Measurements from ENCODE around the gene TMEM158.

The TMEM158 gene

DNA sequence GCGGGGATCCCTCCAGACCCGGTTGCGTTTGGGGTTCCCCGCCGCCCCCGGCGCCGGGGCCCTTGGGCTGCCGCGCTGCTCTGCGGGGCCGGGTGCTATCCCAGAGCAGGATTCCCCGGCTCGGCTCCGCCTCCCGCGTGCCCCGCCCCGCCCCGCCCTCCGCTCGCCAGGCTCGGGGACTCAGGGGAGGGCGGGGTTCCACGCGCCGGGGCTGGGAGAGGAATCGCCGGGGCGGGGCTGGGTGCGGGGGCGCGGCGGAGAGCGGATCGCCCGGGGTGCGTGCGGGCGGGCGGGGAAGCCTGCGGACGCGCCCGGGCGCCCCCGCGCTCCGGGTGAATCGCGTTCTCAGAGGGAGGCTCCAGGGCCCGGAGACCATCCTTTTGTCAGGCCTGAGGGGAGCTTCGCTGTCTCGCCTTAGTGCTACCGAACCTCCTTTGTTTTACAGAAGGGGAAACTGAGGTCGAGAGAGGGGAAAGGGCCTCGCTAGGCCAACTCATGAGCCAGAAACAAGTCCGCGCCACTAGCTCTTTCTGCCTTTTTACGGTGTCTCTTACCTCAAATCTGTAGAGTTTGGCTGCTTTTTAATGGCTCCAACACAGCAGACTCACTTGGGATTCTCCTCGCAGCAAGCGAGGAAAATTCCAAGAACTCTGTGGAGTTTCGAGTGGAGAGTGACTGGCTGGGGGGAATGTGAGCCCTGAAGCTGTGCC is at the start of gene TMEM158:
Gene TMEM158 (minus strand): TSS at position 82 of the 710 bp plus-strand sequence. CDS start 260 bp downstream, outside the sequence.
- peak; percentile 67 to 79 for DNase-seq (ENCODE audit: low read depth in 2 of 2)

DNA sequence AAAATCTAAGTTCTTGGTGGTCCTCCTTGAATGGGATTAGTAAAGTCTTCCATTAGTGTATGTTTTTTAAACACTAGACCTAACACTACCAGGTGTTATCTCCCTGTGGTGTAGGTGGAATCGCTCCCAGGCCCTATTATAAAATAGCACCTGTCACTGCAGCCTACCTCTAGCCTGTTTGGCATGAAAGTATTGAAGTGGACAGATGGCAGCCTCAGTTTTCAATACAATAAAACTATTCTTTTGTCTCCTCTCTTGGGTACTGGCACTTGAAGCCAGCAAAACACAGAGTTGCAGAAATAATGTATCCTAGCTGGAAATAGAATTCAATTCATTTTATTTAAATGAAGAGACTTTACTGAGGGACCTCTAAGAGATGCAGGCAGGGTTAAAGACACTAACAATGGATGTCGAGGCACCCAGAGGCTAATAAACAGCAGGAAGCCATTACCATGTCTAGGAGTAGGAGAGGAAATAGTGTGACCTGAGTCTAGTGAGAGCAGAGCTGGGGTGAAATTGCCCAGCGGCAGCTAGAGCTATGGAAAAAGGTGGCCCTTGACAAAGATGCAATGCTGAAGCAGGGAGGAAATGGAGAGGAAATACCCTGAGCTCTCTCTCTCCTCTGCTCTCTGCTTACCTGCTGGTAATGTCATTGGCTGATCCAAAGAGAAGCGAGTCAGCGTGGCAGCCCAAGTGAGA is 49.1 kb upstream of the TMEM158 start:
- DNase-seq (ENCODE audit: low read depth in 2 of 2) = no peak

DNA sequence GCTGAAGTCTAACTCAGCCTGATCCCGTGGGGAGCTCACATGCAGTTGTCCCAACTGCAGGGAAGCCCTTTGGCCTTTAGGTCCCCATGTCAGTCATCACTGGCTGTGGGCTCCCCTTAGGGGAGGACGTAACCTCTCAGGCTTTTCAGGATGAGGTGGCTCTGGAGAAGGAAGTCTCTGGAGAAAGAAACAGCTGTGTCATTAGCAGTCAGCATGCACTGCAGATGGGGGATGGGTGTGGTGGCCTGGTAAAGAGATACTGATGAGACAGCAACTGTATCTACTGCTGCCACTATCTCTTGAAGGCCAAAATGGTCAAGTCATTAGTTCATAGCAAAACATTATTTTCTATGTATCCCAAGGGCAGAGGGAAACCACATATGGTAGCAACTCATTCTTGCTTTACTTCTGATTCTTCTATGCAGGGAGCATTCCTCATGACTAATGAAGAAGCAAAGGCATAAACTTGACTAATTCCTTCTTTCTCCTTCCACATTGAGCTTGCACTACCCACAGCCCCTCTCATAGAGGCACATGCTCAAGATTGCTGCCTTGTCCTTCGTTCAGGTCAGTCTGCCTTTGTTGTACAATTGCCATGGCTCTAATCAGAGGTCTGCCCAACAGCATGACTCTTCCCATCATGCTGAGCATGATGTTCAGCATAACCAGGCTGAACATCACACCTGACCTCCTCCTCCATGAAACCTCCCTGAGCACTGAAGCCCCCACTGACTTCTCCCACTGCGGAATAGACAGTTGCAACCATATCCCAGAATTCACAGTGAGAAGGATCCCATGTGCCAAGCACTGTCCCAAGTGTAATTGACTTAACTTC is 47.8 kb upstream of the TMEM158 start:
- no peak for DNase-seq (ENCODE audit: low read depth in 2 of 2)

DNA sequence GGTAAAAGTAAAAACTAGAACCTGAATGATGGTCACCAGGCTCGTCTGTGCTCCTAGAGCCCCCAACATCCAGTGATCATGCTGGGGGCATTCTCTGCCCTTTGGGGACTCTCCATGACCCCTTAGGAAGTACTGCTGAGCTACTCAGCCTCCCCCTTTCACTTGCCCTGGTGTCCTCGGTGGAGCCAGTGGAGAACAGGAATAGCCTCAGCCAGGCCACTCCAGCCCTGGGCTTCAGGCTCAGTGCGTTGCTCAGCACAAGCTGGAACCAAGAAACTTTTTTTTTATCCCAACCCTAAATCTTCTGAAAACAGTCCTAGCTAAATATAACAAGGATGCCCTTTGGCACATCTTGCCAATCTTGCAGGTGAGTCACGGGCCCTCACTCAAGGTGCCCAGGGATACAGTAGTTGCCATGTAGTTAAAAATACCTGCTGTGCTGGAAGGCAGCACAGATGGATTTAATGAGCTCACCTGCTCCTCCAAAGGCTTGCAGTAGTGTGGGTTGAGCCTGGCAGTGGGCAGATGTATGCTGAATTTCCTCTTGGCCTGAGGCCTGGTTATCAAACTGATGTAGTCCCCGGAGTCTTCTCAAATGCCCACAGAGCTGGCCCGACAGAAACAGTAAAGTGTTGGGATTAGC is 46.9 kb upstream of the TMEM158 start:
- DNase-seq (ENCODE audit: low read depth in 2 of 2) = no peak

DNA sequence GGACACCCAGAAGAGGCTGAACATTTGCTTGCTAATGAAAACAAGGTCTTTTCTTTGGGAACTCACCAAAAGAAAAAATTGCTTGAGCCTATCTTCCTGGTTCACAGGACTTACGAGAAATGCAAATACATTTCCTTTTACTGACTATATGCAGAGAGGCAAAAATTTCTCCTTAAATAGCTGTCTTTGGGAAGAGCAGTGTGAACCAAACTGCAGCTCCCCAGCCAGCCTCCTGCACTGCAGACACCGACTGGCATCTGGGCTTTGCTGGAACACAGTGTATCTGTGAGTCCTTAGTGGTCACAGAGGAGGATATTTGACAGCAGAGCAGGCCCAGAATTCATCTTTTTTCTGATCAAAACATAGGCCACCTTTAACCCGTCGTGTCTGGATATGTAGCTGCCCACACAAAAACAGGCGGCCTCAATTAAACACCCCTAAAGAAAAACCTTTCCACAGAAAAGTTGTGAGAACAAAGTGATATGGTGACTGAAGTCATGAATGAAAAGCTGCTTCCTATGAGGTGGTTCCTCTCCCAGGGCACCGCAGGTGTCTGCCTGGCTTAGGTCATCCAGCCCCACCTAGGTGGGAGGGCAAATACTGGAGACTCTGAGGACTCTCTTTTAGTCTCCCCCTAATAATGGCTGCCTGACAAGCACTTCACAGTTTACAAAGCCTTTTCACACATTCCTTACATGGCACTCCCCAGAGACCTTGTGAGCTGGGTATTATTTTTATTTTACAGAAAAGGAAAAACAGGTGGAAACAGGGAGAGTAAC is 46.1 kb upstream of the TMEM158 start:
- DNase-seq (ENCODE audit: low read depth in 2 of 2) = no peak

DNA sequence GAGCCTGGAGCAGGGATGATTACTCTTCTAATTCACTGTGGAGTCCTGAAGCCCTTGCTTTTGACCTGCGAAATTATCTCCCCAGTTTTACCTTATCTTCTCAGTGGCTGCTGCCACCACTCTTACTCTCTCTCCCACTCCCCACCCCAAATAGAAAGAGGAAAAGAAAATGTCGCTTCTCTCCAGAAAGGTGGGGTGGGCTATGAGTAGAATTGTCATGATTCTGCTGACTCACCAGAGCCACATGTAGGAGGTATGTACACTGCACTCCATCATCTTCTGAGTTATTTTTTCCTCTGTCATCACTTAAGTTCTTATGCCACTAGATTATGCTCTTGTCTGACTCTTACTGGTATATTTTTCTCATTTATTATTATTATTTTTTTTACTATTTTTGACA is 43.9 kb upstream of the TMEM158 start:
- DNase-seq (ENCODE audit: low read depth in 2 of 2) = no peak

DNA sequence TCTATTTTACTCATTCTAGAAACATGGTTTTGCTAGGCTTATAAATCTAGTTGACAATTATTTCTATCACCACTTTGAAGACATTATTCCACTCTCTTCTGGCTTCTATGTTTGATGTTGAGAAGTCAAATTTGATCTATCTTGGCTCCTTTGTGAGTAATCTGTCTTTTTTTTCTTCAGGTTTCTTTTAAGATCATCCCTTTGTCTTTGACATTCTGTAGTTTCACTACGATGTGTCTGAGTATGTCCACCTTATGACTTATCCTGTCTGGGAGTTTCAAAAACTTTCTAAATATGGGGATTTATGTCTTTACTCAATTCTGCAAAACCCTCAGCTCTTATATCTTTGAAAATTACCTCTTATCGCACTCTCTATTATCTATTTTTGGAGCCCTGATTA is 41.0 kb upstream of the TMEM158 start:
- no peak for DNase-seq (ENCODE audit: low read depth in 2 of 2)

DNA sequence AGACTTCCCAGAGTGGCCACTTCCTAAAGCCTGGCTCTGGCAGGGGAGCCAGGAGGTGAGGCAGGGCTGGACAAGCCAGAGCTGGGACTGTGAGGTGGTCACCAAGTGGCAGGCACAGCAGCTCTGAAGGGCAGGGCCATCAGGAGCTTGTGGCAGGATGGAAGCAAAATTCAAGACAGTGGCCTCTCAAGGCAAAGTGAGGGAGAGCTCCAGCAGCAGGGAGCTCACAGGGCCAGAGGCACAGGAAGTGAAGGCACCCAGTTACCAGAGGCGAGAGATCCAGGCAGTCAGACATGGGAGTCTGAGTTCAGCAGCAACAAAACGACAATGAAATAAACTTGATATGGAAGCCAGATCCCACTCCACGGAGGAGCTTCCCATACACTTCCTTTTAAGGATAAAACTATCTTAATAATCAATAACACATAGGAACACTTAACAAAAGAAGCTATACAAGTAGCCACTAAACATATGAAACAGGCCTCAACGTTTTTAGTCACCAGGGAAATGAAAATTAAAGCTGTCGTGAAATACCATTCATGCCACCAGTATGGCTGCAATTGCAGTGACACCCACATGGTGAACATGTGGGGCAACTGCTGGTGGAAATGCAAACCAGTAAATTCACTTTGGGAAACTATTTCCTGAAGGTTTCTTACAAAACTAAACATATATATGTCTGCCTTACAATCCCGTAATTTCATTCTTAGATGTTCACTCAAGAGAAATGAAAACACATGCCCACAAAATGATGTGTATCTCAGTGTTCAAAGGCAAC is 35.4 kb upstream of the TMEM158 start:
- no peak for DNase-seq (ENCODE audit: low read depth in 2 of 2)

DNA sequence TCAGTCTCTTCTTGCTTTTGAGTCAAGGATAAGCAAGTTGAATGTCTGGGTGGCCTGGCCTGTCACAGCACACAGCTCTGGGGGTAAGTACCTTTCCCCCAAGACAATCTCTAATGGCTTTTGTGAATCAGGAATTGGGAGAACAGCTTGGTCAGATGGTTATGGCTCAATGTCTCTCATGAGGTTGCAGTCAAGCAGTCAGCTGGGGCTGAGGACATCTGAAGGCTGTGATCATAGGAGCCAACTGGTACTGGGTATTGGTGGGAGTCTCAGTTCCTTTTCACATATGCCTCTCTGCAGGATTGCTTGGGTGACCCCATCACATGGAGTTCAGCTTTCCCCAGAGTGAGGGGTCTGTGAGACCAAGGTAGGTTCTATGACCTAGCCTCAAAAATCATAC is 33.0 kb upstream of the TMEM158 start:
- DNase-seq (ENCODE audit: low read depth in 2 of 2) = no peak

DNA sequence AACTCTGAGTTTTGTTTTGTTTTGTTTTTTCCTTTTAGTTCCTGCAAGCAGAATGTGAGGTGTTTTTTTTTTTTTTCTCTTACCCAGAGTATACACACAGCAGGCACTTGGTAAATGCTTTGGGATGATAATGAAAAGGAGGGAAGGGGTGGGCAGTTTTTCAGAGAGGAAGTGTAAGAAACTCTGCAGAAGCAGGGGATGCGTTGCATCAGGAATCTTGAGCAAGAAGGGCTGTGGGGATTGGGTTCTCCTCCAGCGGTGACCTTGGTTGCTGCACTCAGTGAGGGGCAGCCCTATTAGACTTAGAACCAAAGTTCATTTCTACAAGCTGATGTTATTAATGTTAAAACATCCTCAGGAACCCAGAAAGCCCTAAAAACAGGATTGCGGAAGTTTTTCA is 32.2 kb upstream of the TMEM158 start:
- no peak for DNase-seq (ENCODE audit: low read depth in 2 of 2)

DNA sequence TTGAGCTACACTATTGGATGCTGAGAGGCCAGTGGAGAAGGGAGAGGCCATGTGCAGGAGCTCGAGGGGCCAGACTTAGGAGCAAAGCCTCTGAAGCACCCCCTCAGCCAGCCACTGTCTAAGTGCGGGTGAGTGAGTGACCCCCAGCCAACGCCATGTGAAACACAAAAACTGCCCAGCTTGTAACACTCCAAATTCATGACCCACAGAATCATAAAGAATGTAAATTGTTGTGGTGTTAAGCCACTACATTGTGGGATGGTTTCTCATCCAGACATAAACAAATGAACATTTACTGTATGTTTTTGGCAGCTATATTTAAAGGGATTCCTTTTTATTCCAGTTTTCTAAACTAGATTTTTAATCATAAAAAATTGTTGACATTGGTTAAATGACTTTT is 27.2 kb upstream of the TMEM158 start:
- no peak for DNase-seq (ENCODE audit: low read depth in 2 of 2)

DNA sequence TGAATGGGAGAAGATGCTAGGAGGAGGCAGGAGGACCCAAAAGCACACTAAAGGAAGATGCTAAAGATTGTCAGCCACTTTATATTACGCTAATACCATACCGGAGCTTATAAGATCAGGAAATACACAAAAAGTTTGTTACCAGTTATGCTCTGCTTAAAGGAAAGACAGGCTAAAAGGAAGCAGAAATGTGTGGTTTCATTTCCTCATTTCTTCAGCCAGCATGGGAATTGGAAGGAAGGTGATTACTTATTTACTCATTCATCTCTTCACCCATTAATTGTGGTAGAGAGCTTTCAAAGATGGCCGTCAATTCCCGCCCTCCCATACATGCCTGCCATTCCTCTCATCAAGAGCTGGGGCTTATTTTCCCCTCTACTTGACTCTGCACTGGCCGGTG is 26.7 kb upstream of the TMEM158 start:
- DNase-seq (ENCODE audit: low read depth in 2 of 2) = no peak

DNA sequence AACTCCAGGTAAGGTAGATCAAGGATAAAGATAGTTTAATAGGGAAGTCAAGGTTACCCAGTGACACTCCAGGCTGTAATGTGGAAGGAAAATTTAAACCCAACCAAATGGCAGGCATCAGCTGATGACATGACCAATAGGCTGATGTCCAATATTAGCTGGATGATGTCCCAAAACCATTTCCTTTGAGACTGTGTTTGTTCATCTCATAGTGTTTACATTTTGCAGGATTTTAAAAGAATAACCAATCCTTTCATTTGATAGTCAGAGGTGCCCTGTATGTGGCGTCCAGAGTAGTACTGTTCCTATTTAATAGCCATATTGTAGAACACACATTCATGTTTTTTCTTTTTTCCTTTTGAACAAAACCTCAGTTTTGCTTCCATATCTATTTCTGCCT is 23.3 kb upstream of the TMEM158 start:
- DNase-seq (ENCODE audit: low read depth in 2 of 2) = no peak

DNA sequence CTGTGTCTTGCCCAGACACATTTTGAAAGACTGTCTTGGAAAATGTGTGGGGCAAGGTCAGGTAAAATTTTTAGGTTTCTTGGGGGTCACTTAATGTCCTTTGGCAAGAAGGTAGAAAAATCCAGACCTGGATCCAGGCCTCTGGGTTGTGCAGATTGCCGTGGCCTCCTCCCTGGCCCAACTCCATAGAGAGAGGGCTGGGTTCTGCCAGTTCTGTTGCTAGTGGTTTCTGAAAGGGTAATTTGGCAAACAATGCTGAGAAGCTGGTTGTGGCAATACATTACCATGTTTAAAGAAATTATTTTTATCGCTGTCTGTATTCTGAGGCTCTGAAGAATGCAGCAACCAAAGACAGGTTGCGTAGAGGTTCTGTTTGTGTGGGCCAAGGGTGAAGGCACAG is 20.2 kb upstream of the TMEM158 start:
- DNase-seq (ENCODE audit: low read depth in 2 of 2) = no peak

DNA sequence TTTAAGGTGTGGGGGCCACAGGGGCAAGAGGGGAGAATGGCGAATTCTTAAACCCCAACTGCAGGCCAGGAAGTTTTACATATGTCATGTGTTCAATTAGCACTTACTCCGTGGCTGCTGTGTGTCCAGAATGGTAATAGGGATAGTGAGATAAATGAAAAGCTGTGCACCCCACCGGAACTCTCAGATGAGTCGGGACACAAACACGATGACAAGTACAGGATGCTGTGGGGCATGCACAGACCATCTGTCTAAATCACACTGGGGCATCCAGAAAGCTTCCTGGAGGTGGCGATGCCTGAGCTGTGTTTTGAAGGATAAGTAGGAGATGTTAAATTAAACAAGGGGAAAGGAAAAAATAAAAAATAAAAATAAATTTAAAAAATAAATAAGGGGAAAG is 18.3 kb upstream of the TMEM158 start:
- no peak for DNase-seq (ENCODE audit: low read depth in 2 of 2)

DNA sequence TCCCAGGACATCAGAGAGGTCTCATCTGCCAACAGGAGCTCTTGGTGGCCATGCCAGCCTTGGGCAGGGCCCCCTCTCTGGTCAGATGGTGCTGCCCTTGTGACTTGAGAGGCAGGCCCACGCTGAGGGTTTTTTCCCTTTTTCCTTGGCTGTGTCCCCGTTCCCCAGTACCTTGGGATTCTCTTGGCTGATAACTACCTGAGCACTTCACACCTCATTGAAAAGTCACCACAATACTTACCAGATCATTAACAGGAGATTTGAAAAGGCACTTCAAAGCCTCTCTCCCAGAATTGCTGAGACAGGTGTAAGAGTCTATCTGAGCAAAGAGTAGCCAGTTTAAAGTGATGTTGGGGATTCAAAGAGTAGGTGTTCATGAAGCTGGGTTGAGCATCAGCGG is 15.1 kb upstream of the TMEM158 start:
- DNase-seq (ENCODE audit: low read depth in 2 of 2) = no peak

DNA sequence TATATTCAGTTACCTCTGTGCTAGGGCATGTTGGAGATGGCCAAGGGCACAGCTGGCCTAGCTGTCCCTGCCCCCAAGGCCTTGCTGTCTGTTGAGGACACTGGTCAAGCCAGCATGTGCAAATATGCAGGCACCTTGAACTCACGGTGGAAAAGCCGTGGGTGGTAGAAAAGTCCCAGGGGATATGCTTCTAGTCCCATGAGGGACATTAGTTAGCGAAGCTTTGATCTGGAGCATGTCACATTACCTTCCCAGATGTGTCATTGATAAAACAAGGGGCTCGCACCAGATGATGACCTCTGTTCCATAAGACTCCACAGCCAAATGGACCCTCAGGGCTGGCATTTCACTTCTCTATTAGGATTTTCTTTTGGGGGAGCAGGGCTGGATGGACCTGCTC is 14.2 kb upstream of the TMEM158 start:
- no peak for DNase-seq (ENCODE audit: low read depth in 2 of 2)

DNA sequence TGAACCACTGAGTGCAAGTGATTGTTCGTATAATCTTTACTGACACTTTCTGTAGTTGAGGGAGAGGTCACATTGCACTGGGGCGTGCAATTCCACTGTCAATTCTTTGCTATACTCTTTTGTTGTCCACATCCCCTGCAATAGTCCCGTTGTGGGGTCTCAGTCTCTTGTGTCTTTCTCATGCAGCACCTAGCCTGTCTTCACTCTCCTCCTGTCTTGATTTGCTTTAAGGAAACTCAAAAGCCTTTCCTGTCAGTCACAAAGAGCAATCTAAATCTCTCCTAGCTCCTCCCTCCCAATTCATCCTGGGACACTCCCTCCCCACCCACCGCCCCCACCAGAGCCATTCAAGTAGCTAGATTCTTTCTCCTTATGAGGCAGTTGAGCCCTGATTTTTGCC is 13.2 kb upstream of the TMEM158 start:
- no peak for DNase-seq (ENCODE audit: low read depth in 2 of 2)

DNA sequence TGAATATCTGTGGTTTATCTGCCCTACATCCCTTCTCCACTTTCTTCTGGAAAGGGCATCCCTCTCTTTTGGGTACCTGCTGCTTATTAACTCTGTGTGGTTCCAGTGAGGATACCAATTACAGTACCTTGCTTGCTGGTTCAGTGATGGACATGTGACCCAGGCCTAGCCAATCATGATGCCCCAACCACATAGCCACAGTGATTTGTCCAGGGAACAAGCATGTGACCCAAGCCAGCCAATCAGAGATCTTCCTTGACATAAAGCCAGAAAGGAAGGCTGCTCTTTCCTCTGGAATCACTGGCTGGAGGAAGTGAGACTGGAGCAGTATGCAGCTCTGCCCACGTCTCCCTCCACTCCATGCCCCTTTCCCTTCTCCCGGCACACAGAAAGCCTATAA is 10.9 kb upstream of the TMEM158 start:
- no peak for DNase-seq (ENCODE audit: low read depth in 2 of 2)

DNA sequence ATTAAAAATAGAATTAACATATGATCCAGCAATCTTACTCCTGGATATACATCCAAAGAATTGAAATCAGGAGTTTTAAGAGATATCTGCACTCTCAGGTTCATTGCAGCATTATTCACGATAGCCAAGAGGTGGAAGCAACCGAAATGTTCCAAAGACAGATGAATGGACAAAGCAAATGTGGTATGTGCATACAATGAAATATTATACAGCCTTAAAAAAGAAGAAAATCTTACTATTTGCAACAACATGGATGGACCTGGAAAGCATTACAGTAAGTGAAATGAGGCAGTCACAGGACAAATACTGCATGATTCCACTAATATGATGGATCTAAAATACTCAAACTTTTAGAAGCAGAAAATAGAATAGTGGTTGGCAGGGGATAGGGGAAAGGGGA is 9.3 kb upstream of the TMEM158 start:
- DNase-seq (ENCODE audit: low read depth in 2 of 2) = no peak

DNA sequence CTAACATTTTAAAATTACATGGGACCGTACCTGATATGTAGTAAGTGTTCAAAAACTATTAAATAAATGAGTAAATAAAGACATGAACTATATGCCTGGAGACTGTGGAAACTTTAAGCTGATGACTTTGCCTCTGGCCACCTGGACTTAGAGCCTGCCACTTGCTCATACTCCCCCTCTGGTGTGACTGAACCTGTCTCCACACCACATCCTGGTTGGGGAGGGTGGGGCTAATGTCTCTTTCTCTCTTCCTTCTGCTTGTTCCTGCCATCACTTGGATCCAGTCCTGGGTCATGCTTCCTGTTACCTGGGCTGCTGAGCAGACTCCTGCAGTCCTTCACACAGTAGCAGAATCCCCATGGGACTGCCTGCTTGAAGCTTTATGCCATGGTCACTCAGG is 8.2 kb upstream of the TMEM158 start:
- DNase-seq (ENCODE audit: low read depth in 2 of 2) = no peak
